ENCODE measurements around the gene SPO11. TPM values are rescaled to one million over a fixed set of nuclear protein-coding genes. Genes with fewer than 3 reads are reported as not detected.
A peak's percentile ranks its signal among the peaks of the same experiment; 100 is the strongest.

SPO11 gene
- total RNA-seq, 6 experiments from 2014 or later: not detected

GRCh38 chr20:57384486-57384885 lies 54.9 kb downstream of the SPO11 start:
- Histone ChIP-seq H3K9me3 (no peaks in the 10 kb centered on the region), H3K27ac (no peak overlapping the region), H3K27me3 (no peaks in the 10 kb centered on the region), H3K36me3 (no peaks in the 10 kb centered on the region), H3K4me3 (no peak overlapping the region), H3K4me1 (peaks cover 0 to 2% (median 0%) of the 10 kb centered on the region in 4 donors)
- ATAC-seq (no peak), DNase-seq (no peak)
- 83% methylated on average over 2 of the region's 8 CpGs for WGBS (ENCODE audit: insufficient coverage, low coverage, low lambda C conversion rate, missing lambda C conversion rate)
- intact Hi-C loops (cut with DNase I): loop anchor here (5.0 to 10.0 kb wide), 2 partner anchors 113 to 210 kb away; no protein-coding TSS in a partner anchor
- no peak for TF ChIP-seq POLR2A (IDR thresholded peaks at IDR 0.05)
- no peak for TF ChIP-seq CTCF (IDR thresholded peaks at IDR 0.05)

- intact Hi-C loops (cut with DNase I): loop anchor here (5.0 to 10.0 kb wide), 2 partner anchors 112 to 210 kb away; no protein-coding TSS in a partner anchor
- no peaks in the 10 kb centered on the region for H3K36me3 ChIP-seq
- peak in 3 of 4 donors; percentile 6 to 30 (median 19) for ATAC-seq
- no peaks in the 10 kb centered on the region for H3K27me3 ChIP-seq
- WGBS (ENCODE audit: insufficient coverage, low coverage, low lambda C conversion rate, missing lambda C conversion rate): 68% methylated on average over 10 of the region's 29 CpGs
- H3K4me1 ChIP-seq: peaks cover 0 to 8% (median 0%) of the 10 kb centered on the region in 4 donors
- no peak overlapping the region for H3K4me3 ChIP-seq
- no peak overlapping the region for H3K27ac ChIP-seq
- TF ChIP-seq POLR2A (IDR thresholded peaks at IDR 0.05): no peak
- no peak for TF ChIP-seq CTCF (IDR thresholded peaks at IDR 0.05)
- peak; percentile 41 to 55 (median 50) for DNase-seq
- no peaks in the 10 kb centered on the region for H3K9me3 ChIP-seq
Observed at GRCh38 chr20:57384953-57385761, 55.6 kb downstream of the SPO11 start.

GRCh38 chr20:57385940-57386339 lies 56.3 kb downstream of the SPO11 start:
- no peak for TF ChIP-seq CTCF (IDR thresholded peaks at IDR 0.05)
- TF ChIP-seq POLR2A (IDR thresholded peaks at IDR 0.05): no peak
- Histone ChIP-seq H3K9me3 (no peaks in the 10 kb centered on the region), H3K36me3 (no peaks in the 10 kb centered on the region), H3K27ac (no peak overlapping the region), H3K4me1 (peaks cover 0 to 13% (median 0%) of the 10 kb centered on the region in 4 donors), H3K27me3 (no peaks in the 10 kb centered on the region), H3K4me3 (no peak overlapping the region)
- WGBS (ENCODE audit: insufficient coverage, low coverage, low lambda C conversion rate, missing lambda C conversion rate): 100% methylated on average over 3 of the region's 6 CpGs
- DNase-seq (peak in 2 of 3 donors; percentile 14 to 44), ATAC-seq (no peak)
- intact Hi-C loops (cut with DNase I): loop anchor here in 1 of 2 donors (10.0 kb wide), 1 partner anchor 209 kb away; no protein-coding TSS in a partner anchor

GRCh38 chr20:57386762-57387161 lies 57.2 kb downstream of the SPO11 start:
- Histone ChIP-seq H3K4me1 (peaks cover 0 to 14% (median 0%) of the 10 kb centered on the region in 4 donors), H3K27me3 (no peaks in the 10 kb centered on the region), H3K9me3 (no peaks in the 10 kb centered on the region), H3K27ac (no peak overlapping the region), H3K36me3 (no peaks in the 10 kb centered on the region), H3K4me3 (no peak overlapping the region)
- TF ChIP-seq CTCF (IDR thresholded peaks at IDR 0.05) (no peak), POLR2A (IDR thresholded peaks at IDR 0.05) (no peak)
- WGBS (ENCODE audit: insufficient coverage, low coverage, low lambda C conversion rate, missing lambda C conversion rate): 100% methylated on average over 1 of the region's 4 CpGs
- no peak for ATAC-seq
- intact Hi-C loops (cut with DNase I): loop anchor here in 1 of 2 donors (10.0 kb wide), 1 partner anchor 208 kb away; no protein-coding TSS in a partner anchor
- peak in 1 of 3 donors; percentile 14 for DNase-seq

Data from right lobe of liver (tissue), 6 donors.